NT2/D1 (cell line): ENCODE measurements around the gene CACNB2.
"Not testable (repeated sequence)": the region's sequence is repeated elsewhere in the genome, so short reads cannot be mapped to it uniquely, and the experiment has no call there.

Experiments
- DNase-seq: peaks from one replicate; pipeline ENCODE4 v3.0.0-alpha.2; 2011; ENCODE audit warnings: low read depth, low spot score
- H3K27me3 ChIP-seq: 2 replicates; pipeline ENCODE4 v1.6.0; 2011; ENCODE audit warnings: mild to moderate bottlenecking; ENCODE audit not compliant: insufficient read length, insufficient read depth
- H3K36me3 ChIP-seq: 2 replicates; pipeline ENCODE4 v1.6.1; 2011; ENCODE audit warnings: mild to moderate bottlenecking, low read length, mixed read lengths; ENCODE audit not compliant: insufficient read depth, insufficient read length
- H3K4me1 ChIP-seq: 2 replicates; pipeline ENCODE4 v1.5.1; 2011; ENCODE audit not compliant: insufficient read depth, insufficient read length
- H3K4me3 ChIP-seq: 2 replicates; pipeline ENCODE4 v1.5.1; 2011; ENCODE audit warnings: low read depth; ENCODE audit not compliant: insufficient read length
- H3K9ac ChIP-seq: 2 replicates; pipeline ENCODE4 v1.6.0; 2011; ENCODE audit warnings: low read depth; ENCODE audit not compliant: insufficient read length
- H3K9me3 ChIP-seq: 2 replicates; pipeline ENCODE4 v1.5.1; 2011; ENCODE audit warnings: mild to moderate bottlenecking, low read length; ENCODE audit not compliant: insufficient read depth
- SUZ12 ChIP-seq: IDR thresholded peaks from 2 replicates; pipeline ENCODE4 v1.6.1; 2011; ENCODE audit not compliant: insufficient read length, insufficient read depth; ENCODE audit errors: extremely low read depth
- YY1 ChIP-seq: IDR thresholded peaks from 2 replicates; pipeline ENCODE4 v1.6.1; 2011; ENCODE audit not compliant: insufficient read length, insufficient read depth
- ZNF274 ChIP-seq: IDR thresholded peaks from 2 replicates; pipeline ENCODE4 v1.6.1; 2011; ENCODE audit warnings: mild to moderate bottlenecking, low read depth, low read length

Gene CACNB2

GRCh38 chr10:18203471-18203870 is 63.2 kb downstream of the CACNB2 start:
- H3K4me3 ChIP-seq: no peak overlapping the region
- H3K27me3 ChIP-seq: no peaks in the 10 kb centered on the region
- DNase-seq: no peak
- no peaks in the 10 kb centered on the region for H3K9me3 ChIP-seq
- TF ChIP-seq YY1: no peak
- TF ChIP-seq SUZ12: no peak
- no peak for TF ChIP-seq ZNF274
- no peaks in the 10 kb centered on the region for H3K4me1 ChIP-seq
- H3K9ac ChIP-seq: no peak overlapping the region
- no peaks in the 10 kb centered on the region for H3K36me3 ChIP-seq

GRCh38 chr10:18204039-18204835 is 64.0 kb downstream of the CACNB2 start:
- no peaks in the 10 kb centered on the region for H3K9me3 ChIP-seq
- no peaks in the 10 kb centered on the region for H3K4me1 ChIP-seq
- DNase-seq: no peak
- no peak overlapping the region for H3K9ac ChIP-seq
- H3K36me3 ChIP-seq: no peaks in the 10 kb centered on the region
- H3K4me3 ChIP-seq: no peak overlapping the region
- H3K27me3 ChIP-seq: no peaks in the 10 kb centered on the region
- TF ChIP-seq YY1 (no peak), ZNF274 (no peak), SUZ12 (no peak)

GRCh38 chr10:18205098-18205834 is 65.0 kb downstream of the CACNB2 start:
- Histone ChIP-seq H3K9ac (no peak overlapping the region), H3K4me3 (no peak overlapping the region), H3K4me1 (no peaks in the 10 kb centered on the region), H3K27me3 (no peaks in the 10 kb centered on the region), H3K36me3 (no peaks in the 10 kb centered on the region), H3K9me3 (no peaks in the 10 kb centered on the region)
- no peak for DNase-seq
- no peak for TF ChIP-seq ZNF274
- TF ChIP-seq SUZ12: no peak
- no peak for TF ChIP-seq YY1

- DNase-seq, H3K36me3 ChIP-seq, H3K4me1 ChIP-seq, H3K27me3 ChIP-seq, H3K9me3 ChIP-seq, H3K4me3 ChIP-seq, H3K9ac ChIP-seq: not testable (repeated sequence)
Observed at GRCh38 chr10:18208186-18208585, 68.0 kb downstream of the CACNB2 start.

- TF ChIP-seq ZNF274: no peak
- no peak for TF ChIP-seq YY1
- TF ChIP-seq SUZ12: no peak
- no peak overlapping the region for H3K9ac ChIP-seq
- no peaks in the 10 kb centered on the region for H3K36me3 ChIP-seq
- no peaks in the 10 kb centered on the region for H3K27me3 ChIP-seq
- H3K9me3 ChIP-seq: no peaks in the 10 kb centered on the region
- no peaks in the 10 kb centered on the region for H3K4me1 ChIP-seq
- no peak for DNase-seq
- no peak overlapping the region for H3K4me3 ChIP-seq
Observed at GRCh38 chr10:18209241-18209640, 69.0 kb downstream of the CACNB2 start.

- no peaks in the 10 kb centered on the region for H3K36me3 ChIP-seq
- no peaks in the 10 kb centered on the region for H3K4me1 ChIP-seq
- no peak overlapping the region for H3K9ac ChIP-seq
- H3K4me3 ChIP-seq: no peak overlapping the region
- H3K27me3 ChIP-seq: no peaks in the 10 kb centered on the region
- no peaks in the 10 kb centered on the region for H3K9me3 ChIP-seq
- DNase-seq: no peak
- TF ChIP-seq SUZ12 (no peak), YY1 (no peak), ZNF274 (no peak)
Observed at GRCh38 chr10:18210711-18211110, 70.5 kb downstream of the CACNB2 start.

- no peaks in the 10 kb centered on the region for H3K36me3 ChIP-seq
- no peak for DNase-seq
Observed at GRCh38 chr10:18211862-18212261, 71.6 kb downstream of the CACNB2 start.

More at GRCh38 chr10:18211862-18212261, 71.6 kb downstream of the CACNB2 start:
- no peaks in the 10 kb centered on the region for H3K27me3 ChIP-seq
- H3K4me3 ChIP-seq: no peak overlapping the region
- TF ChIP-seq ZNF274 (no peak), SUZ12 (no peak), YY1 (no peak)
- H3K9ac ChIP-seq: no peak overlapping the region
- H3K4me1 ChIP-seq: no peaks in the 10 kb centered on the region
- no peaks in the 10 kb centered on the region for H3K9me3 ChIP-seq
